HUES48 (cell line): ENCODE data around the gene SCAMP2.
"Not testable (repeated sequence)": the region's sequence is repeated elsewhere in the genome, so short reads cannot be mapped to it uniquely, and the experiment has no call there.

Source experiments
- H3K27ac ChIP-seq: one replicate; pipeline ENCODE4 v1.7.0; 2013; ENCODE audit warnings: low read depth, low read length, inconsistent platforms
- H3K27me3 ChIP-seq: 2 replicates; pipeline ENCODE4 v1.6.1; 2013; ENCODE audit warnings: mild to moderate bottlenecking, low read length; ENCODE audit not compliant: control insufficient read depth, insufficient read depth
- H3K36me3 ChIP-seq: 2 replicates; pipeline ENCODE4 v1.6.1; 2013; ENCODE audit warnings: low read length; ENCODE audit not compliant: control insufficient read depth, insufficient read depth
- H3K4me1 ChIP-seq: 2 replicates; pipeline ENCODE4 v1.6.1; 2013; ENCODE audit warnings: mild to moderate bottlenecking, low read length; ENCODE audit not compliant: control insufficient read depth, insufficient read depth
- H3K4me3 ChIP-seq: 2 replicates; pipeline ENCODE4 v1.5.1; 2013; ENCODE audit warnings: mild to moderate bottlenecking, low read depth, low read length
- H3K9ac ChIP-seq: 2 replicates; pipeline ENCODE4 v1.6.1; 2013; ENCODE audit warnings: mild to moderate bottlenecking, low read depth, low read length, moderate library complexity
- H3K9me3 ChIP-seq: 2 replicates; pipeline ENCODE4 v1.6.1; 2013; ENCODE audit warnings: low read length; ENCODE audit not compliant: control insufficient read depth, insufficient read depth

The SCAMP2 gene

DNA sequence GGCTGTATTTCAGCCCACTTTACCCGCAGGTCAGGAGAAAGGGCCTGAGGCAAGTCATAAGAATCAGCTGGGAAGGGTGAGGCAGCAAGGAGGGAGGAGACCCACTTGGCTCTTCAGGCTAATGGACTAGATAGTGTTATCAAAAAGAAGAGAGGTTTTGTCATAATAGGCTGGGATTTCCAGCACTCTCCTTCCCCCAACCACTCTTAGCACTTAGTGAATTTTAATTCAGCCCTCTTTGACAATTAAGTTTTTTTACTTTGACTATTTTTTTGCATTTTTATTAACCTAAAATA, 17.4 kb upstream of the SCAMP2 start:
- Histone ChIP-seq H3K9ac (peak overlapping the region; percentile 80), H3K9me3 (no peaks in the 10 kb centered on the region), H3K36me3 (peaks cover 26% of the 10 kb centered on the region), H3K4me3 (peak overlapping the region; percentile 76), H3K27me3 (no peaks in the 10 kb centered on the region), H3K27ac (peak overlapping the region; percentile 25), H3K4me1 (no peaks in the 10 kb centered on the region; the same call in 1 of the 2 replicates)

DNA sequence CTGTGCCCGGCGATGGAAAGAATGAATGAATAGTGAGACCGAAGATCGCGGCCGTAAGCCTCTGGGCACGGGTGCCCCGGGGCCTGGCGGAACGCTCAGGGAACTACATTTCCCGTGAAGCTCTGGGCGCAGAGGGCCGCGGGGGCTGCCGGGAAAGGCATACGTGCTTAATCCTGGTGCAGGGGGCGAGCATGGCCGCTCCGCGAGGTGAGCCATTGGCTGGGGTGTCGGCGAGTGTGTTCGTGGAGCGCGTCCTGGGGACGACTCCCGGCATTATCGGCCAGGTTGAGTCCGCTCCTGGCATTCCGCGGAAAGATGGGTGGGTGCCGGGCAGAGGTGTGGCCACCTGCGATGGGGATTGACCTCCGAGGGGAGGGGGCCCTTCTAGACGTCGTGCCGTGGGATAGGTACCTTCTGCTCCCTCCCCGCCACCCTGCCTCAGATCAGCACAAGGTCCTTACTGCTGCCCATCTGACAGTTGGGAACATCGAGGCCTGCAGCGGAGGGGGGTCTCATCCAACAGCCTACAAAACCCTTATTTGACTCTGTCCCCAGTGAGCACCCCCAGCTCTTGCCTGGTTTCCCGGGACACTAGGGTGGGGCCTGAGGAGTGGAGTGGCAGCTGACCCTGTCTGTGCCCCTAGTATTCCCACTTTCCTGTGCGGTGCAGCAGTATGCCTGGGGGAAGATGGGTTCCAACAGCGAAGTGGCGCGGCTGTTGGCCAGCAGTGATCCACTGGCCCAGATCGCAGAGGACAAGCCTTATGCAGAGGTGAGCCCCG, 16.9 kb upstream of the SCAMP2 start, which contains the start of gene MPI:
TSS of gene MPI (plus strand) at position 160 of the 782 bp plus-strand sequence. CDS start at position 192, 32 bp downstream.
- Histone ChIP-seq H3K27me3 (no peaks in the 10 kb centered on the region), H3K27ac (peak within 1 kb of the TSS; percentile 25)

GRCh38 chr15:74889390-74889882, 16.3 kb upstream of the SCAMP2 start:
- Histone ChIP-seq H3K4me3 (peak overlapping the region; percentile 76), H3K9me3 (no peaks in the 10 kb centered on the region), H3K36me3 (peaks cover 26% of the 10 kb centered on the region), H3K9ac (no peak overlapping the region), H3K4me1 (no peaks in the 10 kb centered on the region; the same call in 1 of the 2 replicates), H3K27ac (no peak overlapping the region), H3K27me3 (no peaks in the 10 kb centered on the region)

More for the DNA sequence above, 16.9 kb upstream of the SCAMP2 start, which contains the start of gene MPI:
- peak within 1 kb of the TSS; percentile 76 for H3K4me3 ChIP-seq
- H3K9ac ChIP-seq, result peak within 1 kb of the TSS; percentile 80
- no peaks in the 10 kb centered on the region; the same call in 1 of the 2 replicates for H3K4me1 ChIP-seq
- H3K36me3 ChIP-seq, result peaks cover 26% of the 10 kb centered on the region
- H3K9me3 ChIP-seq, result no peaks in the 10 kb centered on the region

- no peak overlapping the region for H3K9ac ChIP-seq
Observed at GRCh38 chr15:74888716-74889115, 15.6 kb upstream of the SCAMP2 start.

DNA sequence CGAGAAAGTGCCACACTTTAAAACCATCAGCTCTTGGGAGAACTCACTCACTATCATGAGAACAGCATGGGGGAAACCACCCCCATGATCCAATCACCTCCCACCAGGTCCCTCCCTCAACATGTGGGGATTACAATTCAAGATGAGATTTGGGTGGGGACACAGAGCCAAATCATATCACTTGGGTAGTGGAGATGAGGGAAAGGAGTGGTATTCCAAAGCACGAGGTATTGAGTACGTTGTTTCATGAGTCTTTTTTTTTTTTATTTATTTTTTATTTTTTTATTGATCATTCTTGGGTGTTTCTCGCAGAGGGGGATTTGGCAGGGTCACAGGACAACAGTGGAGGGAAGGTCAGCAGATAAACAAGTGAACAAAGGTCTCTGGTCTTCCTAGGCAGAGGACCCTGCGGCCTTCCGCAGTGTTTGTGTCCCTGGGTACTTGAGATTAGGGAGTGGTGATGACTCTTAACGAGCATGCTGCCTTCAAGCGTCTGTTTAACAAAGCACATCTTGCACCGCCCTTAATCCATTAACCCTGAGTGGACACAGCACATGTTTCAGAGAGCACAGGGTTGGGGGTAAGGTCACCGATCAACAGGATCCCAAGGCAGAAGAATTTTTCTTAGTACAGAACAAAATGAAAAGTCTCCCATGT, 14.5 kb upstream of the SCAMP2 start:
- not testable (repeated sequence) for H3K4me3 ChIP-seq, H3K9me3 ChIP-seq, H3K4me1 ChIP-seq, H3K27ac ChIP-seq, H3K9ac ChIP-seq, H3K27me3 ChIP-seq
- peaks cover 15% of the 10 kb centered on the region for H3K36me3 ChIP-seq

More at GRCh38 chr15:74888716-74889115, 15.6 kb upstream of the SCAMP2 start:
- Histone ChIP-seq H3K27ac (no peak overlapping the region), H3K9me3 (no peaks in the 10 kb centered on the region), H3K27me3 (no peaks in the 10 kb centered on the region), H3K4me3 (no peak overlapping the region), H3K36me3 (peaks cover 26% of the 10 kb centered on the region), H3K4me1 (no peaks in the 10 kb centered on the region; the same call in 1 of the 2 replicates)

DNA sequence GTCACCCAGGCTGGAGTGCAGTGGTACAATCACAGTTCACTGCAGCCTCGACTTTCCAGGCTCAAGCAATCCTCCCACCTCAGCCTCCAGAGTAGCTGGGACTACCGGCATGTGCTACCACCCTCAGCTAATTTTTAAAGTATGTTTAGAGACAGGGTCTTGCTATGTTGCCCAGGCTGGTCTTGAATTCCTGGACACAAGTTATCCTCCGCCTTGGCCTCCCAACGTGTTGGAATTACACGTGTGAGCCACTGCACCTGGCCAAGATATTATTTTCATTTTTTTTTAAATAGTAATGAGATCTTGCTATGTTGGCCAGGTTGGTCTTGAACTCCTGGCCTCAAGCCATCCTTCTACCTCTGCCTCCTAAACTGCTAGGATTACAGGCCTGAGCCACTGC, 12.3 kb upstream of the SCAMP2 start:
- Histone ChIP-seq H3K36me3 (no peaks in the 10 kb centered on the region), H3K4me3 (no peak overlapping the region), H3K27ac (no peak overlapping the region), H3K9me3 (peaks cover 6% of the 10 kb centered on the region), H3K27me3 (no peaks in the 10 kb centered on the region), H3K9ac (no peak overlapping the region), H3K4me1 (no peaks in the 10 kb centered on the region; the same call in 1 of the 2 replicates)

DNA sequence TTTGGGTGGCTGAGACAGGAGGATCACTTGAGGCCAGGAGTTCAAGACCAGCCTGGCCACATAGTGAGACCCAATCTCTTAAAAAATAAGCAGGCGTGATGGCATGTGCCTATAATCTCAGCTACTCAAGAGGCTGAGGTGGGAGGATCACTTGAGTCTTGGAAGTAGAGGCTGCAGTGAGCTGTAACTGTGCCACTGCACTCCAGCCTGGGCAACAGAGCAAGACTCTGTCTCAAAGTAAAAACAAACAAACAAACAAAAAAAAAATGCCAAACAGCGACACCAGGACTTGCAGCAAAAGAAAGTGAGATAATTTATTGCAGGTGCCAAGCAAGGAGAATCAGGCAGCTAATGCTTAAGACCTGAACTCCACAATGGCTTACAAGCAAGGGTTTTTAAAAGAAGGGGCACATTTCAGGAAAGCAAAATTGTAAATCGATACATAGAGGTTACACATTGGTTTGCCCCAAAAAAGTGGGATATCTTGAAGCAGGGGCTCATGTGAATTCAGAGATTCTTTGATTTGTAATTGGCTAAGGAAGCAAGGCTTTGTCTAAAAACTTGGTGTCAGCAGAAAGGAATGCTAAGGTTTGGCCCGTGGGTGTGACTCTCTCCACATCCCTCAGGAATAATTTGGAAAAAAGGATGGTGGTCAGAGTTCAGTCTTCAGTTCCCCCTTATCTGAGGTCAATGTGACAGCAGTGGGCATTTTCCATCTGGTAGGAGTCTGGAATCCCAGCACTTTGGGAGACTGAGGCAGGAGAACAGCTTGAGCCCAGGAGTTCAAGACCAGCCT, 11.5 kb upstream of the SCAMP2 start:
- no peak overlapping the region for H3K4me3 ChIP-seq
- H3K27me3 ChIP-seq, result no peaks in the 10 kb centered on the region
- H3K9me3 ChIP-seq, result peaks cover 6% of the 10 kb centered on the region
- no peak overlapping the region for H3K9ac ChIP-seq
- no peaks in the 10 kb centered on the region for H3K36me3 ChIP-seq
- H3K4me1 ChIP-seq, result no peaks in the 10 kb centered on the region; the same call in 1 of the 2 replicates
- peak overlapping the region; percentile 37 for H3K27ac ChIP-seq

GRCh38 chr15:74882528-74882927, 9.4 kb upstream of the SCAMP2 start:
- Histone ChIP-seq H3K36me3 (no peaks in the 10 kb centered on the region), H3K4me1 (no peaks in the 10 kb centered on the region), H3K4me3 (no peak overlapping the region), H3K9me3 (peaks cover 6% of the 10 kb centered on the region), H3K27ac (no peak overlapping the region), H3K9ac (no peak overlapping the region), H3K27me3 (no peaks in the 10 kb centered on the region)

GRCh38 chr15:74878273-74878672, 5.1 kb upstream of the SCAMP2 start:
- no peaks in the 10 kb centered on the region for H3K36me3 ChIP-seq
- H3K4me3 ChIP-seq, result no peak overlapping the region
- no peak overlapping the region for H3K9ac ChIP-seq
- no peaks in the 10 kb centered on the region for H3K4me1 ChIP-seq
- peaks cover 6% of the 10 kb centered on the region for H3K9me3 ChIP-seq
- H3K27me3 ChIP-seq, result no peaks in the 10 kb centered on the region
- H3K27ac ChIP-seq, result no peak overlapping the region

- Histone ChIP-seq H3K9ac (no peak overlapping the region), H3K27me3 (no peaks in the 10 kb centered on the region), H3K9me3 (no peaks in the 10 kb centered on the region), H3K36me3 (no peaks in the 10 kb centered on the region; the same call in 1 of the 2 replicates), H3K4me3 (peak overlapping the region; percentile 95), H3K27ac (peak overlapping the region; percentile 56), H3K4me1 (no peaks in the 10 kb centered on the region)
Observed at GRCh38 chr15:74873756-74874424, 725 bp upstream of the SCAMP2 start.
